GM18517 (cell line): ENCODE measurements around the gene NOC2L.
"Not testable (repeated sequence)": the region's sequence is repeated elsewhere in the genome, so short reads cannot be mapped to it uniquely, and the experiment has no call there.

Experiments used
- ATAC-seq: cut with Tn5 transposase; IDR thresholded peaks from one replicate; pipeline ENCODE4 v1.9.1; 2021; ENCODE audit warnings: mild to moderate bottlenecking, moderate library complexity; ENCODE audit not compliant: unreplicated experiment

NOC2L gene

GRCh38 chr1:963746-964525, 4.9 kb upstream of the NOC2L start:
- no peak for ATAC-seq

GRCh38 chr1:963301-963651, 4.2 kb upstream of the NOC2L start:
- no peak for ATAC-seq

DNA sequence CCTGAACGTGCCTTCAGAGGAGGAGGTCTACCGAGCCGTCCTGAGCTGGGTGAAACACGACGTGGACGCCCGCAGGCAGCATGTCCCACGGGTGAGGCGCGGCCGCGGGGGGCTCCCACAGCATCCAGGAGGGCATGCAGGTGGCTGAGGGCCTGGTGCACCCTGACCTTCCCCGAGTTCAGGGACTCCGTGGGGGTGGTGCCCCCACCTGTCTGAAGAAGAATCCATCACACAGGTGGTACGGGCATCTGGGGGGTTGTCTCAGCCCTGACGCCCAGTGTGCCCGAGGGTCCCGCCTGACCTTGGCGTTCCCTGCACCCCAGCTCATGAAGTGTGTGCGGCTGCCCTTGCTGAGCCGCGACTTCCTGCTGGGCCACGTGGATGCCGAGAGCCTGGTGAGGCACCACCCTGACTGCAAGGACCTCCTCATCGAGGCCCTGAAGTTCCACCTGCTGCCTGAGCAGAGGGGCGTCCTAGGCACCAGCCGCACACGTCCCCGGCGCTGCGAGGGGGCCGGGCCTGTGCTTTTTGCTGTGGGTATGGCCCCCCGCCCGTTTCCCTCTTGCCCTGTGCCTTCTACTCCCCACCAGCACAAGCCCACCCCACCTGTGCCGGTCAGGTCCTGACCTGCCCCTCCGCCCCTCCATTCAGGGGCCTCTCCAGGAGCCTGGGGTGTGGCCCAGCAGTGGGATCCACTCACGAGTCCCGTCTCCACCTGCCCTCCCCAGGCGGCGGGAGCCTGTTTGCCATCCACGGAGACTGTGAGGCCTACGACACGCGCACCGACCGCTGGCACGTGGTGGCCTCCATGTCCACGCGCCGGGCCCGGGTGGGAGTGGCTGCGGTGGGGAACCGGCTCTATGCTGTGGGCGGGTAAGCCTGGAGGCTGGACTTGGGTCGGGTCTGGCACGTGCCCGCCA, 3.6 kb upstream of the NOC2L start:
- no peak for ATAC-seq

GRCh38 chr1:961132-961669, 2.1 kb upstream of the NOC2L start:
- ATAC-seq = no peak

GRCh38 chr1:960363-961131, 1.5 kb upstream of the NOC2L start, which contains the start of gene KLHL17:
Gene KLHL17, plus strand, starts transcription at chr1:960584. Its CDS starts 110 bp downstream, at chr1:960694.
- ATAC-seq = no peak

DNA sequence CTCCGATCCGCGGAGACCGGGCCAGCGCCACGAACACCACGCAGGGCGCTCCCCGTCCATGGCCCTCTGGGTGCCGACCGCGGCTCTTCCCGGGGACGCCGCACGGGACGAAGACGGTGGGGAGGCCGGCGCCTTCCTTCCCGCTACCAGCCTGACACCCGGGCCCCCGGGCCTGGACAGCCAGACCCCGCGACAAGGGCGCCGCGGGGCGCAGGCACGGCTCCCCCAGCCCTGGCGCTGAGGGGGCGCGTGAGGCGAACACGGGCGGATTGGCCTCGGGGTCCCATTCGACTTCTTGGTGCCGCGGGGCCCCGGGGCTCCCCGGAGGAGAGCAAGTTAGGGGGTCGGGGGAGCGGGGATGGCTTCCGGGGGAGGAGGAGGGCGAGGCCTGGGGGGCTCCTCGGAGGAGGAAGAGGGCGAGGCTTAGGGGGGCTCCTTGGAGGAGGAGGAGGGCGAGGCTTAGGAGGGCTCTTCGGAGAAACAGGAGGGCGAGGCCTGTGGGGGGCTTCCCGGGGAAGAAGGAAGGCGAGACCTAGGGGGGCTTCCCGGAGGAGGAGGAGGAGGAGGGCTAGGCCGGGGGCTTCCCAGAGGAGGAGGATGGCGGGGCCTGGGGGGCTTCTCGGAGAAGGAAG, 791 bp upstream of the NOC2L start:
- ATAC-seq = no peak

DNA sequence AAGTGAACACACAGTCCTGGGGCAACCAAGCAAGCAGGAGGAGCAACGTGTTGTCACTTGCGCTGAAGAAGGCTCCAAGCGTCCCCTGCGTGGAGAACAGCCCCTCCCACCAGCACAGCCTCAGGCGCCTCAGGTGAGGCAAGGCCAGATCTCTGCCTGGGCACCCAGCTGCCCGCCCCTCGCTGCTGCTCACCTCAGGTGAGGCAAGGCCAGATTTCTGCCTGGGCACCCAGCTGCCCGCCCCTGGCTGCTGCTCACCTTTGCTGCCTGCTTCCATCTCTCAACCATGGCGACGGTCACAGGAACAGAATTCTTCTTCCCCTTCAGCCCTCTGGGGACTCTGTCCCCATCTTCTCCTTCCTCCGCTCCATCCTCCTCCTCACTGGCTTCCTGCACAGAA, 2.4 kb downstream of the NOC2L start:
- ATAC-seq = no peak

DNA sequence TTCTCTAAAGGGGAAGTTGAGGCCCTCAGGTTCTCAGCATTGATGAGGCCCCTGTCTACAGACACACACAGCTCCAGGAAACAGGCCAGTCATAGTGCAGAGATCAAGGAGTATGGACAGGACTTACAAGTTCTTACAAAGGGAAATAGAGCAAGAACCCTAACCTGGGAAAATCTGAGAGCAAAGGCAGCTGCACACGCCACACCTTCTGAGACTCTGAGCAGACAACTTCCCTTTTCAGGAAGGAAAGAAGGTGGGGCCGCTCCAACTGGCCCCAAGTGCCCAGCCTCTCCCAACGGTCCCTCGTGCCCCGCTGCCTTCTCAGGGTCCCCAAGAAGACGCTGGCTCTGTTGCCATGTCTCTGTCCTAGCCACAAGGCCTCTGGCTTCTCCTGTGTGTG, 3.6 kb downstream of the NOC2L start:
- no peak for ATAC-seq

- ATAC-seq = no peak
Observed at GRCh38 chr1:954927-955326, 4.1 kb downstream of the NOC2L start.

GRCh38 chr1:953524-954320, 5.3 kb downstream of the NOC2L start:
- ATAC-seq = no peak

GRCh38 chr1:952603-953002, 6.5 kb downstream of the NOC2L start:
- no peak for ATAC-seq

- ATAC-seq = no peak
Observed at GRCh38 chr1:952201-952600, 6.9 kb downstream of the NOC2L start.

DNA sequence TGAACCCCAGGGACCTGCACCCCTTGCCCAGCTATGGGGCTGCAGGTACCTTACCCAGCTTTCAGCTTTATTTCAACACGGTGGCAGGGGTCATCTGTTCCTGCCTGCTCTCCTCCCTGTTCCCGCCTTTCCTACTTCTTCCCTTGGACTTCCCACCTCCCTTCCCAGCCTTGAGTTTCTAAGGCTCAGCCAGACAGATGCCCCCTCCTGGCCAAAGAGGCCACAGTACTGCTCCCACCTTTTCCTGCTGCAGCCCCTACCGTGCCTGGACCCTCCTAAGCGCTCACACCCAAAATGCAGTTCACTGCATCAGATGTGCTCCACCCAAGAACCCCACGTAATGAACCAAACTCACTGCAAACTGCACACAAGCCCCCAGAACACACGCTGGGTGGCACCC, 7.7 kb downstream of the NOC2L start:
- no peak for ATAC-seq

- ATAC-seq = no peak
Observed at GRCh38 chr1:950881-951280, 8.2 kb downstream of the NOC2L start.

- ATAC-seq = no peak
Observed at GRCh38 chr1:950268-950667, 8.8 kb downstream of the NOC2L start.

DNA sequence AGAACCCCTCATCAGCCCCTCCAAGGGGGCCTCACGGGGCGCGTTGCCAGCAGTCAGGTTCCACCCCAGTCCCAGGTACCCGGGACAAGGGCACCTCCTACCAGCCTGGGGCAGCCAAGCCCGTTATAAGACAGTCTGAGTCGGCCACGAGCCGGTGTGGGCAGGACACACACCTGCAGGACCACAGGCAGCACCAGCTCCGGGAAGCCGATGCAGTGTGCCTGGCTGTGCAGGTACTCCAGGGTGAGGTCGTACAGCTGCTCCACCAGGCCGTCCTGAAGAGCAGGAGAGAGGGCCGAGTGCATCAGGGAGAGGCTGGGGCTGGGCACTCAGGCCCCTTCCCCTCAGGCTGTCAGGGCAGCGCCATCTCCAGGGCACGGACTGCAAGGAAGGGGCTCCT, 11.1 kb downstream of the NOC2L start:
- ATAC-seq = no peak

GRCh38 chr1:946811-947210, 12.2 kb downstream of the NOC2L start:
- ATAC-seq = not testable (repeated sequence)

GRCh38 chr1:945688-946556, 13.1 kb downstream of the NOC2L start:
- ATAC-seq = no peak
